ENCODE measurements around the gene CSAG3.
"Not testable (repeated sequence)": the region's sequence is repeated elsewhere in the genome, so short reads cannot be mapped to it uniquely, and the experiment has no call there.

DNA sequence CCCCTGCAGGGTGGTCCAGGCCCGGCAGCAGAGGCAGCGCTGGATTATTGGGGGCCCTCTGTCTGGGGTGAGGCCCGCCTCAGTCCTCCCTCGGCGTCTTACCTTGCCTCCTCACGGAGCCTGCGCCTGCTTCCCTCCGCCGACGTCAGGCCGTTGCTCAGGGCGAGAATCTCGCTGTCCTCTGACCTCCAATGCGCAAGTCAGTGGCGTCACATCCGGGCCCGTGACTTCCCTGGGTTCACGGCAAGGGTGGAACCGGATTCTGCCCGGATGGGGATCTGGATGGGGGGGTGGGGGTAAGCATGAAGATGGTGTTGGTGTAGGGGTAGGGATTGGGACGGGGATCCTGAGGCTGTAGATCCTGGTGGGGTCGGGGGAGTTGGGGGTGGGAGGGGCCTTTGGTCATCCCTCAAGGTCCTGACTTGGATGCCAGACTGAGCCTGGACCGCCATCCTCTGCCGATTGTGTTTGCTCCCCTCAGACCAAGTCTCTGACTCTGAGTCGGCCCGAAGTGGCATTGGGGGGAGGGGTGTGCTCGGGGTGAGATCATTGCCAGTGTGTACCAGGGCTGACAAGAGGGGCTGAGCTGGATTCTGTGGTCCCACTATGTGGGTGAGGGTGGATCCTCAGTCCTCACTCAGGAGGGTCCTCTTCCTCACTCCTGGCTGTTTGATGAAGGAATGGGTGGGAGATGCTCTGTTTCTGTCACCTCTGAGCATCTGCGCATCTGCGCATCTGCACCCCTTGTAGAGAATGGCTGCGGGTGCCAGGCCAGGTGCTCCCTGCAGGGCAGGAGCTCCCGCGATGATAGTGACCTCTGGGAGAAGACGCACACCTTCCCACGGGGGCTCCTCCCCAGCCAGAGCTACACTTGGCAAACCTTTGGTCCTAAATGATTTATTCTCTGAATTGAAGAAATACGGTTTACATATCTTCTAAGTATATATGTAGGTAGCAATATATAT, 5.0 kb upstream of the CSAG3 start, which contains the start of gene MAGEA2:
- not testable (repeated sequence) for TF ChIP-seq ZFX (IDR thresholded peaks at IDR 0.05; ENCODE audit: borderline replicate concordance)
- TF ChIP-seq, protein P1, sequence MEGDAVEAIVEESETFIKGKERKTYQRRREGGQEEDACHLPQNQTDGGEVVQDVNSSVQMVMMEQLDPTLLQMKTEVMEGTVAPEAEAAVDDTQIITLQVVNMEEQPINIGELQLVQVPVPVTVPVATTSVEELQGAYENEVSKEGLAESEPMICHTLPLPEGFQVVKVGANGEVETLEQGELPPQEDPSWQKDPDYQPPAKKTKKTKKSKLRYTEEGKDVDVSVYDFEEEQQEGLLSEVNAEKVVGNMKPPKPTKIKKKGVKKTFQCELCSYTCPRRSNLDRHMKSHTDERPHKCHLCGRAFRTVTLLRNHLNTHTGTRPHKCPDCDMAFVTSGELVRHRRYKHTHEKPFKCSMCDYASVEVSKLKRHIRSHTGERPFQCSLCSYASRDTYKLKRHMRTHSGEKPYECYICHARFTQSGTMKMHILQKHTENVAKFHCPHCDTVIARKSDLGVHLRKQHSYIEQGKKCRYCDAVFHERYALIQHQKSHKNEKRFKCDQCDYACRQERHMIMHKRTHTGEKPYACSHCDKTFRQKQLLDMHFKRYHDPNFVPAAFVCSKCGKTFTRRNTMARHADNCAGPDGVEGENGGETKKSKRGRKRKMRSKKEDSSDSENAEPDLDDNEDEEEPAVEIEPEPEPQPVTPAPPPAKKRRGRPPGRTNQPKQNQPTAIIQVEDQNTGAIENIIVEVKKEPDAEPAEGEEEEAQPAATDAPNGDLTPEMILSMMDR (IDR thresholded peaks at IDR 0.05) = not testable (repeated sequence)
